Upper lobe of right lung (tissue), 1 donor: Measurements from ENCODE around the gene SLFN12L. TPM values are rescaled to one million over a fixed set of nuclear protein-coding genes. Genes with fewer than 3 reads are reported as not detected.

Experiments used
- ATAC-seq: fragments of 200-7000 bp; cut with Tn5 transposase; one replicate; pipeline ENCODE4 v1.9.1; 2020; ENCODE audit warnings: mild to moderate bottlenecking, moderate library complexity
- DNase-seq: peaks from one replicate; pipeline ENCODE4 v3.0.0-alpha.2; 2020
- H3K27ac ChIP-seq: fragments of 200-600 bp; one replicate; pipeline ENCODE4 v1.8.0; 2022
- H3K27me3 ChIP-seq: fragments of 200-600 bp; one replicate; pipeline ENCODE4 v1.8.0; 2022; ENCODE audit warnings: mild to moderate bottlenecking
- H3K36me3 ChIP-seq: fragments of 200-600 bp; one replicate; pipeline ENCODE4 v1.8.0; 2022
- H3K4me1 ChIP-seq: fragments of 200-600 bp; one replicate; pipeline ENCODE4 v1.8.0; 2022
- H3K4me3 ChIP-seq: fragments of 200-600 bp; one replicate; pipeline ENCODE4 v1.8.0; 2022; ENCODE audit warnings: mild to moderate bottlenecking
- H3K9me3 ChIP-seq: fragments of 200-600 bp; one replicate; pipeline ENCODE4 v1.8.0; 2022
- CTCF ChIP-seq: fragments of 200-600 bp; IDR thresholded peaks from one replicate; pipeline ENCODE4 v1.8.0; 2022; ENCODE audit warnings: antibody characterized with exemption
- intact Hi-C: fragments of 100-400 bp; cut with DNase I; formaldehyde crosslinking; loops from one replicate; pipeline ENCODE4 v1.11.0; 2022
- total RNA-seq: library from RNA; stranded (reverse); fragmentation: NEBNext Ultra II Directional; extraction: Animal tissue kit (Norgen Biotek cat#: 25700); gene quantifications from one replicate; pipeline ENCODE4 v1.2.1, GENCODE V29; 2021
- donor health status: DM: no; HTN: yes; CAD: no; lungs with severe emphysema.

The SLFN12L gene
- total RNA-seq, 1 donor from 2014 or later: 5.1 TPM

- no peak for TF ChIP-seq CTCF
- Histone ChIP-seq H3K36me3 (peaks cover 19% of the 10 kb centered on the region), H3K4me3 (no peak overlapping the region), H3K27me3 (no peaks in the 10 kb centered on the region), H3K4me1 (peaks cover 3% of the 10 kb centered on the region), H3K27ac (no peak overlapping the region), H3K9me3 (no peaks in the 10 kb centered on the region)
- intact Hi-C loops: no loop called here
- DNase-seq: no peak
- no peak for ATAC-seq
Observed at GRCh38 chr17:35423761-35424160, 113.7 kb downstream of the SLFN12L start.

Other genes starting within 250 kb of the SLFN12L start
- 75.7 TPM for gene SLFN11, start 164.1 kb downstream of the SLFN12L start, total RNA-seq
- gene SLFN12, start 105.2 kb downstream of the SLFN12L start, total RNA-seq: 12.4 TPM
- 25.7 TPM for gene SLFN13, start 88.9 kb downstream of the SLFN12L start, total RNA-seq
- not detected for gene SLFN14, start 23.1 kb upstream of the SLFN12L start, total RNA-seq
- gene PEX12, start 40.9 kb upstream of the SLFN12L start, total RNA-seq: 4.7 TPM
- 153 TPM for gene AP2B1, start 49.6 kb upstream of the SLFN12L start, total RNA-seq
- gene RASL10B, start 194.0 kb upstream of the SLFN12L start, total RNA-seq: 2.2 TPM
- gene GAS2L2, start 215.6 kb upstream of the SLFN12L start, total RNA-seq: not detected
- not detected for gene C17orf50, start 223.2 kb upstream of the SLFN12L start, total RNA-seq